GM18858 (cell line): Measurements from ENCODE around the gene PLCXD3.

Experiments
- ATAC-seq: cut with Tn5 transposase; IDR thresholded peaks from one replicate; pipeline ENCODE4 v1.9.1; 2021; ENCODE audit not compliant: unreplicated experiment

The PLCXD3 gene

GRCh38 chr5:41289970-41290464, 220.4 kb downstream of the PLCXD3 start:
- ATAC-seq, result no peak

DNA sequence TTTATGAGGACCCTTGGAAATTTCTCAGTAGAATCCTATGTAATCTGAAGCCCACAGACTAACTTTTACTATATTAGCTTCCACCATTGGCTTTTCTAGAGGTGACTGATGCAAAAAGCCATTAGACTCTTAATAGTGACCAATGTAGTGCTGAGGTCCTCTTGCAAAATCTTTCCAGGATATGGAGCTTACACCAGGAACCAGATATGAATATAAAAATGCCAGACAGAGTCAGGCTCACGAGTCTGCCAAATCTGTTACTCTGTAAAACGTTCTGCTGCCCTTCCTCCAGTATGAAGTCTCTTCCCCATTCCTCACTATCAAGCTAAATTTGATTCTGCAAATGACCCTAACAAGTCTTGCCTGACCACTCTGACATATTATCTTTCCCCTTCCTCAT, 223.7 kb downstream of the PLCXD3 start:
- ATAC-seq, result no peak

GRCh38 chr5:41286165-41286564, 224.2 kb downstream of the PLCXD3 start:
- no peak for ATAC-seq

GRCh38 chr5:41284938-41285337, 225.5 kb downstream of the PLCXD3 start:
- no peak for ATAC-seq

- ATAC-seq, result no peak
Observed at GRCh38 chr5:41281215-41281810, 229.1 kb downstream of the PLCXD3 start.

DNA sequence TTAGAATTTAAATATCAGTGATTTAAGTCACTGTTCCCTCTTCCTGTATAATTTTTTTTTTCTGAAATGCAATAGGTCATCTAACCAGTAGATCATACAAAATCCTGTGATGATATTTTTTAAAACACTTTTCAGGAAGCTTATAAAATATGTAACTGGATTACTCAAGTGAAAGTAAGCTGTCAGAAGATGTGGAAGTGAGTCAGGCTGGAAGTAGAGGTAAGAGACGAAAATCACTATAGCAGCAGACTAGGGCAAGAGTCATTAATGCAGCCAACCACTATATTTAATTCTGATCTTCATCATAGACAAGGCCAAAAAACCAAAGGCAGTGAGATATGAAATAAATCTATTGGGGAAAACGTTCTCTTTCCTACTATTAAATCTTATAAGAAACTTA, 231.4 kb downstream of the PLCXD3 start:
- ATAC-seq, result no peak

DNA sequence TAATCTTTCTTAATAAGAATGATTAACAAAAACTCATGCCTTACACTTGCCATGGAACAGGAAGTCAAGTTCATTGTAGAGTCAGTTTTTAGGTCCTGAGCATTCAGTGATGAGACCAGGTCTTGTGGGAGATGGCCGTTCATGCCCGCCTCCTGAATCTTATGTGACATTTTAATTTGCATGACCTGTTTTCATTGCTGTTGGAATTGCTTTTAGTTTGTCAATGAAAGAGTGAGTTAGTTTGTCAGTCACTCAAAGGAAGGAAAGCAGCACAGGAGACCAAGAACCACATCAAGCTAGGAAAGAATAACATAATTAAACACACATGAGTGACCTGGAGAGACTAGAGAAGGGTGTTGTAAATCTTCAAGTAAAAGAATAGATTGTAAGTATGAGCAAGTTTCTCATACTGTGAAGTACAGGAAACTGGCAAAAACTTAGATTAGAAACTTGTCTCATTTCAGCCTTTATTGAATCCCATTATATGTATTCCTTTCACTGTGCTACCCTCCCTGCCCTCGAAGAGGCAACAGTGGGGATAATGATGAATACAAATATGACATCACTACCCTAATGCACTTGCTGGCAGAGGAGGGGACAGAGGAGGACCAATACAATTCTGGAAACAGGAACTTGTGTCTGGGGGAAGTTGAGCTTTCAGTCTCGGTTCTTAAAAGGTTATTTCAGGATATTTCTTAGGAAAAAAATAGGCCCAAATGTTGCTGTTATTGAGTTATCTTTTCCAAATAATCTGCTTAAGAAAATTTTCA, 232.7 kb downstream of the PLCXD3 start:
- no peak for ATAC-seq

- ATAC-seq, result no peak
Observed at GRCh38 chr5:41275813-41276512, 234.4 kb downstream of the PLCXD3 start.

- ATAC-seq, result peak; percentile 73
Observed at GRCh38 chr5:41270423-41271251, 239.8 kb downstream of the PLCXD3 start.

DNA sequence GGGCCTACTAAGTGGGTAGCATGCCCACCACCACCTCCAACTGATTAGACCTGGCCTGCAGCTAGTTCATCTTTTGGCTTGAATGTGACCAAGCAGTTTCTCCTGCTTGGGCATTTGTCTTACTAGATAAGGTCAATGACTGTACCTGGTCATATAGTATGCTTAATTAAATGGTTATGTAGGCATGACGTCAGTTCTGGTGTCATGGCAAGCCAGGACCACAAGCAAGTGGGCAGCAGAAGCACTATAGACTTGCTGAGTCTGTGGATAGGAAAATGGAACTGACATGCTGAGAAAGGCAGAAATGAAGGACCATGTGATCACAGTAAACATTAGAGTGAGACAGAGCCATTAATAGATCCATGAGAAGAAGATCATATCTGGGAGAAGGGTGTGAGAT, 241.5 kb downstream of the PLCXD3 start:
- no peak for ATAC-seq

GRCh38 chr5:41266377-41266776, 244.0 kb downstream of the PLCXD3 start:
- ATAC-seq, result no peak

- ATAC-seq, result no peak
Observed at GRCh38 chr5:41264019-41264418, 246.4 kb downstream of the PLCXD3 start.

DNA sequence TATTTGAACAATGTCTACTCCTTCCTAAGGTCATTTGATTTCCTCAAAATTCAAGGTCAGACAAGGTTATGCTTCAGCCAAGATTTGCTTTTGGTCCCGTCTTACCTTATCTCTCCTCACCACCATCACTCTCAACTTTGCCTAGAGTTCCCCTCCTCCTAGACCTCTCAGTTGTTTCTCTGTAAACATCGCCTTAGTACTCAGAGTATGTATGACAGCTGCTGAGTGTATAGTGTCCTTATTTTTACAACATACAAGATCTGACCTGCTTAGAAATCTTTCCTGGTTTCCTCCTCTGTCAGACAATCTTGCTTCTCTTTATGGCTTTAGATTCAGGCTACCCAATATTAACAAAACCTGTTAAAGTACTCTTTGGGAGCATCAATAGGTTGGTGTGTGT, 247.1 kb downstream of the PLCXD3 start:
- no peak for ATAC-seq
